Measurements from ENCODE around the gene ANKS1B.

The ANKS1B gene

DNA sequence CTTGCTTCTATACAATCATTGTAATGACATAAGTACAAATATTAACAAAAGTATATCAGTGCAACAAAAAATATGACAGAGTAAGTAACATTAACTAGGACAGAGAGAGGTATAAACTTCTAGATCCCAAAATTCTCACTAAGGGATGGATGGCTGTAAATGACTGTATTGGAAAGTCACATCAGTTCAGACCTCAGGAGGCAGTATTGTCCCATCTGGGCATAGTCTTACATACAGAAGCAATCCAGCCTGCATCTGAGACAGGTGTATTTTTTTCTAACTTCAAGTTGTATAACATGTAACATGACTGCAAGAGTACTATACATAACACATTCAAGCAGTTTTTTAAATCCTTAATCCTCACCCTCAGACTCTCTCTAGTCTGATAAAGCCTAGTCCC lies 238.2 kb downstream of the ANKS1B start:
- in situ Hi-C loops (cut with MboI; ENCODE audit: low pct_unique_long_range_greater_than_20kb, low sequenced_read_pairs, unreplicated experiment) = no loop called here
- TF ChIP-seq, protein P1, sequence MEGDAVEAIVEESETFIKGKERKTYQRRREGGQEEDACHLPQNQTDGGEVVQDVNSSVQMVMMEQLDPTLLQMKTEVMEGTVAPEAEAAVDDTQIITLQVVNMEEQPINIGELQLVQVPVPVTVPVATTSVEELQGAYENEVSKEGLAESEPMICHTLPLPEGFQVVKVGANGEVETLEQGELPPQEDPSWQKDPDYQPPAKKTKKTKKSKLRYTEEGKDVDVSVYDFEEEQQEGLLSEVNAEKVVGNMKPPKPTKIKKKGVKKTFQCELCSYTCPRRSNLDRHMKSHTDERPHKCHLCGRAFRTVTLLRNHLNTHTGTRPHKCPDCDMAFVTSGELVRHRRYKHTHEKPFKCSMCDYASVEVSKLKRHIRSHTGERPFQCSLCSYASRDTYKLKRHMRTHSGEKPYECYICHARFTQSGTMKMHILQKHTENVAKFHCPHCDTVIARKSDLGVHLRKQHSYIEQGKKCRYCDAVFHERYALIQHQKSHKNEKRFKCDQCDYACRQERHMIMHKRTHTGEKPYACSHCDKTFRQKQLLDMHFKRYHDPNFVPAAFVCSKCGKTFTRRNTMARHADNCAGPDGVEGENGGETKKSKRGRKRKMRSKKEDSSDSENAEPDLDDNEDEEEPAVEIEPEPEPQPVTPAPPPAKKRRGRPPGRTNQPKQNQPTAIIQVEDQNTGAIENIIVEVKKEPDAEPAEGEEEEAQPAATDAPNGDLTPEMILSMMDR (IDR thresholded peaks at IDR 0.05; ENCODE audit: extremely low read depth, insufficient read depth, missing control alignments) = no peak
- DNase-seq (ENCODE audit: low spot score) = no peak

DNA sequence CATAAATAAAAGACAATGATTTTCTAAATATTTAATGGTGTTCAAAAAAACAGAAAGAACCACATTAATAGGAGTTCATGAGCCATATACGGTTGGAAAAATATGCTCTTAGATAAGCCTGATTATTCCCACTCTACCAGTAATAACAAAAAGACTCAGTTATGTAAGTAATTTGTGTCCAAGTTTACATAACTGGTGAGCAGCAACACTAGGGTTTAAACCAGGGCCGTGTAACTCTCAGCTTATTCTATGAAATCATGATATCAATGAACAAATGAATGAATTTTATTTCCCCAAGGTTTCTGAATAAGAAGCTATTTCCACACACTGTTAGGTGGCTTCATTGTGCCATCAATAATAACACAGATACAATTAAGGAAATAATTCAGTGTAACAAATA lies 238.8 kb downstream of the ANKS1B start:
- DNase-seq (ENCODE audit: low spot score) = no peak
- in situ Hi-C loops (cut with MboI; ENCODE audit: low pct_unique_long_range_greater_than_20kb, low sequenced_read_pairs, unreplicated experiment) = no loop called here
- TF ChIP-seq, protein P1 (IDR thresholded peaks at IDR 0.05; ENCODE audit: extremely low read depth, insufficient read depth, missing control alignments) = no peak

DNA sequence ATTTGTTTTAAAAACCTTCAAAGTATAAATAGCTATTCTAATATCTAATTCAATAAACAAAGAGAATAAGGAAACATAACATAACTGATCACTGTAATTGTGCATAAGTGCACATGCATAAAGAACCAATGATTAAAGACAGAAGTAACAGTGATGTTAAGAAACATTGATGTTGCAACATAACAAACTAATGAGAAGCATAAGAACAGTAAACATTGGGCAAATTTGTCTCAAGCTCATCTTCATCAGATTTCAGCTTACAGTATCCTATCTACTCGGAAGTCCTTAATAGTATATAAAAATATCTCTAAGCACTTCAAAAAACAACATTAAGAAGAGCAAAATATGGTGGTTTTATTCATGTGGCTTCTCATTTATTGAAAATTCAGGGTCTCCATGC lies 239.6 kb downstream of the ANKS1B start:
- in situ Hi-C loops (cut with MboI; ENCODE audit: low pct_unique_long_range_greater_than_20kb, low sequenced_read_pairs, unreplicated experiment) = no loop called here
- no peak for DNase-seq (ENCODE audit: low spot score)
- TF ChIP-seq, protein P1 (IDR thresholded peaks at IDR 0.05; ENCODE audit: extremely low read depth, insufficient read depth, missing control alignments) = no peak

DNA sequence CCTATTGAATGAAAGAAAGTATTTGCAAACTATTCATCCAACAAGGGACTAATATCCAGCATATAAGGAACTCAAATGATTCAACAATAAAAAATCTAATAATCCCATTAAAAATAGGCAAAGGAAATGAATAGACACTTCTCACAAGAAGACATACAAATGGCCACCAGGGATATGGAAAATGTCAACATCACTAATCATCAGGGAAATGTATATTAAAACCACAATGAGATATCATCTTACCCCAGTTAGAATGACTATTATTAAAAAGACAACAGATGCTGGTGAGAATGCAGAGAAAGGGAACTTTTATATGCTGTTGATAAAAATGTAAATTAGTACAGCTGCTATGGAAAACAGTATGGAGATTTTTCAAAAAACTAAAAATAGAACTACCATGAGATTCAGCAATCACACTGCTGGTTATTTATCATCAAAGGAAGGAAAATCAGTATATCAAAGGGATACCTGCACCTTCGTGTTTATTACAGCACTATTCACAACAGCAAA lies 247.9 kb downstream of the ANKS1B start:
- no peak for DNase-seq (ENCODE audit: low spot score)
- TF ChIP-seq, protein P1 (IDR thresholded peaks at IDR 0.05; ENCODE audit: extremely low read depth, insufficient read depth, missing control alignments) = no peak
- in situ Hi-C loops (cut with MboI; ENCODE audit: low pct_unique_long_range_greater_than_20kb, low sequenced_read_pairs, unreplicated experiment) = no loop called here

DNA sequence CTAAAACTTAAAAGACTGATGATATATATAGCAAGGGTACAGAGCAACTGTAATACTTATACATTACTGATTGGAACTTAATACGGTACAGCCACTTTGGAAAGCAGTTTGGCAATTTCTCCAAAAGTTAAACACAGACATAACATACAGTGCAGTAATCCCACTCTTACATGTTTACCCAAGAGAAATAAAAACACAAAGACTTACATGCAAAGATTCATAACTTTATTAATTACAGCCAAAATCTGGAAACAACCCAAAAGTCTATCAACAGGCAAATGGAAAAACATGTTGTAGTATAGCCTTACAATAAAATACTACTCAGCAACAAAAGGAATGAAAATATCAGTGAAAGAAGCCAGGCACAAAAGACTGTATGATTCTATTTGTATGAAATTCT lies 252.6 kb downstream of the ANKS1B start:
- TF ChIP-seq, protein P1 (IDR thresholded peaks at IDR 0.05; ENCODE audit: extremely low read depth, insufficient read depth, missing control alignments) = no peak
- DNase-seq (ENCODE audit: low spot score) = no peak
- in situ Hi-C loops (cut with MboI; ENCODE audit: low pct_unique_long_range_greater_than_20kb, low sequenced_read_pairs, unreplicated experiment) = no loop called here

DNA sequence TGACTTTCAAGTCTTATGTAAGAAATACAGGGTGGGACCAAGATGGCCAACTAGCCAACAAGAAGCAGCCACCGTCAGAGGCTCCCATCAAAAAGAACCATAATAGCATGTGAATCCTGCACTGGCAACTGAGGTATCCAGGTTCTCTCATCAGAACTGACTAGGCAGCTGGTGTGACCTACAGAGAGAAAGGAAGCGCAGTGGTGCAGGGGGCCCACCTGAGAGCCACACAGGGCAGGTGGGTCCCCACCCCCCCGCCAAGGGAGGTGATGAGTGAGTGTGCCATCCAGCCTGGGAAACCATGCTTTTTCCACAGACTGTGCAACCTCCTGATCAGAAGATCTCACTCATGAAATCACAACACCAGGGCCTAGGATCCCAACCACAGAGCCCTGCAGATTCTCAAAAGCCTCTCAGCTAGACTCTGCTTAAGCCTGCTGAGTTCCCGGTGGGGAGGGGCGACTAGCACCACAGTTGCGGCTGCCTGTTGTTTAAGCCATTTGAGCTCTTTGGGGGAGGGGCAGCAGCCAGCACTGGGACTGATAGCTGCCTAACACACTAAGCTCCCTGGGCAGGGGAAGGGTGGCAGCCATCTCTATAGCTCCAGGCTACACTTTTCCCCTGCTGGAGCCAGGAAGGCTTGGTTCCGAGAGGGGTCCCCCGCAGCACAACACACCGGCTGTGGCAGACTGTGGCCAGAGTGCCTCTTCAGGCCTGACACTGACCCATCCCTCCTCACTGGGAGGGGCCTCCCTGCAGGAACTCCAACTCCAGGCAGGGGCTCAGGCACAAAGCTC lies 261.8 kb downstream of the ANKS1B start:
- TF ChIP-seq, protein P1 (IDR thresholded peaks at IDR 0.05; ENCODE audit: extremely low read depth, insufficient read depth, missing control alignments) = no peak
- in situ Hi-C loops (cut with MboI; ENCODE audit: low pct_unique_long_range_greater_than_20kb, low sequenced_read_pairs, unreplicated experiment) = no loop called here
- DNase-seq (ENCODE audit: low spot score) = no peak

Data from GM13977 (cell line).